HG02840 (cell line): ENCODE results near the gene NECAB2.
"Not testable (repeated sequence)": the region's sequence is repeated elsewhere in the genome, so short reads cannot be mapped to it uniquely, and the experiment has no call there.

Experiments
- ATAC-seq: cut with Tn5 transposase; IDR thresholded peaks from one replicate; pipeline ENCODE4 v1.9.1; 2021; ENCODE audit warnings: mild to moderate bottlenecking, moderate library complexity, moderate number of reproducible peaks; ENCODE audit not compliant: unreplicated experiment, low FRiP score

NECAB2 gene

GRCh38 chr16:83950862-83951399 is 17.1 kb upstream of the NECAB2 start:
- not testable (repeated sequence) for ATAC-seq

- no peak for ATAC-seq
Measured at GRCh38 chr16:83951544-83951943, 16.5 kb upstream of the NECAB2 start.

- ATAC-seq, result no peak
Measured at GRCh38 chr16:83952587-83952939, 15.5 kb upstream of the NECAB2 start.

GRCh38 chr16:83952940-83953795 is 14.9 kb upstream of the NECAB2 start, which contains the start of gene OSGIN1:
OSGIN1 (plus strand) TSS chr16:83953240; CDS start chr16:83957672, 4,432 bp downstream.
- peak; percentile 76 for ATAC-seq

GRCh38 chr16:83953796-83954576 is 14.1 kb upstream of the NECAB2 start:
- no peak for ATAC-seq

GRCh38 chr16:83954577-83955016 is 13.4 kb upstream of the NECAB2 start:
- no peak for ATAC-seq

- no peak for ATAC-seq
Measured at GRCh38 chr16:83955218-83956130, 12.6 kb upstream of the NECAB2 start.

GRCh38 chr16:83956336-83957289 is 11.4 kb upstream of the NECAB2 start:
- ATAC-seq, result no peak

GRCh38 chr16:83957296-83957855 is 10.7 kb upstream of the NECAB2 start:
- no peak for ATAC-seq

- ATAC-seq, result no peak
Measured at GRCh38 chr16:83958137-83958845, 9.8 kb upstream of the NECAB2 start.

- ATAC-seq, result no peak
Measured at GRCh38 chr16:83958846-83959565, 9.0 kb upstream of the NECAB2 start.

GRCh38 chr16:83959656-83960434 is 8.2 kb upstream of the NECAB2 start:
- no peak for ATAC-seq

- ATAC-seq, result no peak
Measured at GRCh38 chr16:83960521-83961249, 7.4 kb upstream of the NECAB2 start.

- ATAC-seq, result no peak
Measured at GRCh38 chr16:83961591-83961990, 6.5 kb upstream of the NECAB2 start.

GRCh38 chr16:83963277-83964119 is 4.5 kb upstream of the NECAB2 start:
- ATAC-seq, result no peak
